Measurements from ENCODE around the gene NAP1L5. TPM values are rescaled to one million over a fixed set of nuclear protein-coding genes. Genes with fewer than 3 reads are reported as not detected.
A peak's percentile ranks its signal among the peaks of the same experiment; 100 is the strongest.

The NAP1L5 gene
- total RNA-seq, 1 donor from 2014 or later = 7.5 TPM

GRCh38 chr4:88744609-88745008 lies 47.0 kb upstream of the NAP1L5 start:
- Mint-ChIP-seq H3K27me3 (ENCODE audit: low read depth) (no peaks in the 10 kb centered on the region), H3K4me3 (no peak overlapping the region), H3K36me3 (ENCODE audit: low read depth) (peaks cover 32% of the 10 kb centered on the region), H3K4me1 (no peaks in the 10 kb centered on the region), H3K9me3 (no peaks in the 10 kb centered on the region), H3K27ac (ENCODE audit: unreplicated experiment) (no peak overlapping the region)
- no peak for DNase-seq (ENCODE audit: low read depth, low spot score)
- TF ChIP-seq, protein P1, sequence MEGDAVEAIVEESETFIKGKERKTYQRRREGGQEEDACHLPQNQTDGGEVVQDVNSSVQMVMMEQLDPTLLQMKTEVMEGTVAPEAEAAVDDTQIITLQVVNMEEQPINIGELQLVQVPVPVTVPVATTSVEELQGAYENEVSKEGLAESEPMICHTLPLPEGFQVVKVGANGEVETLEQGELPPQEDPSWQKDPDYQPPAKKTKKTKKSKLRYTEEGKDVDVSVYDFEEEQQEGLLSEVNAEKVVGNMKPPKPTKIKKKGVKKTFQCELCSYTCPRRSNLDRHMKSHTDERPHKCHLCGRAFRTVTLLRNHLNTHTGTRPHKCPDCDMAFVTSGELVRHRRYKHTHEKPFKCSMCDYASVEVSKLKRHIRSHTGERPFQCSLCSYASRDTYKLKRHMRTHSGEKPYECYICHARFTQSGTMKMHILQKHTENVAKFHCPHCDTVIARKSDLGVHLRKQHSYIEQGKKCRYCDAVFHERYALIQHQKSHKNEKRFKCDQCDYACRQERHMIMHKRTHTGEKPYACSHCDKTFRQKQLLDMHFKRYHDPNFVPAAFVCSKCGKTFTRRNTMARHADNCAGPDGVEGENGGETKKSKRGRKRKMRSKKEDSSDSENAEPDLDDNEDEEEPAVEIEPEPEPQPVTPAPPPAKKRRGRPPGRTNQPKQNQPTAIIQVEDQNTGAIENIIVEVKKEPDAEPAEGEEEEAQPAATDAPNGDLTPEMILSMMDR (conservative IDR thresholded peaks at IDR 0.05) = no peak

DNA sequence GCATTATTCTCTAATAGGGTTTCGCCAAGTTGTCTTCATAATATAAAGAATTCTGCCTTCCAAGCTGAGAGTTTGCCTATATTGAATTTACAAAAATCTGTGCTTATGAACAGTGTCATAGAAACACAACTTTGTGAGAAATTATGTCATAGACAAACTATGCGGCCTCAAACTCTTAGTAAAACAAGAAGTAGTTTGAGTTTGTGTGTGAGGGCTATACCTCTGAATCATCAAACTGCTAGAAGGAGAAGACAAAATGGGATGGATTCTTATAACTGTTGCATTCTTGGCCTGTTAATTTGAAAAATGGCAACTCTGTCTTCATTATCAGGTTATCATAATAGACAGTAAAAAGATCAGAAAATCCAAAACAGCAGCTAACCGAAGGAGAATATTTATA lies 46.1 kb upstream of the NAP1L5 start:
- no peak for DNase-seq (ENCODE audit: low read depth, low spot score)
- Mint-ChIP-seq H3K27ac (ENCODE audit: unreplicated experiment) (no peak overlapping the region), H3K4me1 (no peaks in the 10 kb centered on the region), H3K36me3 (ENCODE audit: low read depth) (peaks cover 27% of the 10 kb centered on the region), H3K27me3 (ENCODE audit: low read depth) (no peaks in the 10 kb centered on the region), H3K4me3 (no peak overlapping the region), H3K9me3 (no peaks in the 10 kb centered on the region)
- TF ChIP-seq, protein P1 (conservative IDR thresholded peaks at IDR 0.05) = no peak

- Mint-ChIP-seq H3K9me3 (no peaks in the 10 kb centered on the region), H3K27me3 (ENCODE audit: low read depth) (no peaks in the 10 kb centered on the region), H3K4me3 (no peak overlapping the region), H3K27ac (ENCODE audit: unreplicated experiment) (no peak overlapping the region), H3K36me3 (ENCODE audit: low read depth) (peaks cover 24% of the 10 kb centered on the region), H3K4me1 (no peaks in the 10 kb centered on the region)
- TF ChIP-seq, protein P1 (conservative IDR thresholded peaks at IDR 0.05) = no peak
- DNase-seq (ENCODE audit: low read depth, low spot score) = no peak
Measured at GRCh38 chr4:88742561-88742960, 44.9 kb upstream of the NAP1L5 start.

DNA sequence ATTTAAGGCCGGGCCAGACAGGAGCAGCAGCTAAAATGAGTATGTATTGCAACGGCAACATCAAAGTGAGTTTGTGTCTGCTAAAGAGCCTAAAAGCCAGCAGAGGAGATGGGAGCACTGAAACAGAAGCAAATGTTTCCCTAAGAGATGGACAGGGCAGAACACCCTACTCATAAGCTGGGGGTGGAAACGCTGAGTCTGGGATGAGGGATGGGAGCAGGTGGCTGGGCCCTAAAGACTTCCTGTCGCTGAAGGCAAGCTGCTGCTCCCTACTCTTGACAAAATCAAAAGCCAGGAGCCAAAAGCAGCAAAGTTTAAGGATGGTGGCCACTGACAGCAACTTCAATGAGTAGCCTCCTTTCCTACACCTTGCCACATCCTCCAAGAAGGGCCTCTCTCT lies 40.6 kb upstream of the NAP1L5 start:
- Mint-ChIP-seq H3K27me3 (ENCODE audit: low read depth) (no peaks in the 10 kb centered on the region), H3K27ac (ENCODE audit: unreplicated experiment) (no peak overlapping the region), H3K36me3 (ENCODE audit: low read depth) (peaks cover 11% of the 10 kb centered on the region), H3K9me3 (no peaks in the 10 kb centered on the region), H3K4me3 (no peak overlapping the region), H3K4me1 (peaks cover 3% of the 10 kb centered on the region)
- TF ChIP-seq, protein P1 (conservative IDR thresholded peaks at IDR 0.05) = no peak
- no peak for DNase-seq (ENCODE audit: low read depth, low spot score)

GRCh38 chr4:88737307-88737941 lies 39.8 kb upstream of the NAP1L5 start:
- H3K27ac Mint-ChIP-seq (ENCODE audit: unreplicated experiment) = peak overlapping the region; percentile 5
- no peak for DNase-seq (ENCODE audit: low read depth, low spot score)
- H3K36me3 Mint-ChIP-seq (ENCODE audit: low read depth) = peaks cover 11% of the 10 kb centered on the region
- H3K4me3 Mint-ChIP-seq = no peak overlapping the region
- TF ChIP-seq, protein P1 (conservative IDR thresholded peaks at IDR 0.05) = no peak
- no peaks in the 10 kb centered on the region for H3K27me3 Mint-ChIP-seq (ENCODE audit: low read depth)
- H3K4me1 Mint-ChIP-seq = peaks cover 3% of the 10 kb centered on the region
- no peaks in the 10 kb centered on the region for H3K9me3 Mint-ChIP-seq

Measured in neural crest cell (in vitro differentiated cells).